K562 (cell line): Measurements from ENCODE around the gene ARHGAP9. TPM values are rescaled to one million over a fixed set of nuclear protein-coding genes. Genes with fewer than 3 reads are reported as not detected.
A peak's percentile ranks its signal among the peaks of the same experiment; 100 is the strongest.

Source experiments
- CBFA2T2 ChIP-seq: fragments of 450-650 bp; conservative IDR thresholded peaks from 2 replicates; pipeline ENCODE4 v1.6.1; 2017; ENCODE audit warnings: mild to moderate bottlenecking
- DMBX1 ChIP-seq: fragments of 250-450 bp; sonication (Bioruptor Pico); IDR thresholded peaks from 2 replicates; pipeline ENCODE4 v1.8.0; 2022; ENCODE audit warnings: inconsistent platforms, mild to moderate bottlenecking, moderate library complexity, borderline replicate concordance
- ELF4 ChIP-seq: fragments of 450-650 bp; formaldehyde crosslinking; IDR thresholded peaks from 2 replicates; pipeline ENCODE4 v1.4.0; 2022; ENCODE audit warnings: missing genetic modification characterization
- NFE2L1 ChIP-seq: fragments of 450-650 bp; IDR thresholded peaks from 2 replicates; pipeline ENCODE4 v1.6.1; 2016; ENCODE audit warnings: missing genetic modification characterization, low read depth, mild to moderate bottlenecking, missing compliant biosample characterization, moderate library complexity, borderline replicate concordance
- SOX6 ChIP-seq: fragments of 450-650 bp; IDR thresholded peaks from 2 replicates; pipeline ENCODE4 v1.6.1; 2014; ENCODE audit warnings: mild to moderate bottlenecking
- YBX1 ChIP-seq: fragments of 450-650 bp; IDR thresholded peaks from 2 replicates; pipeline ENCODE4 v1.7.1; 2016; ENCODE audit warnings: mild to moderate bottlenecking
- ZNF175 ChIP-seq: fragments of 200-800 bp; sonication (Bioruptor generic); IDR thresholded peaks from 2 replicates; pipeline ENCODE4 v1.6.1; 2016; ENCODE audit warnings: low read depth, mild to moderate bottlenecking, missing genetic modification characterization, missing compliant biosample characterization
- polyA plus RNA-seq, 8 experiments: library from polyadenylated mRNA; depleted of rRNA in 4 of 8; stranded (reverse) in 5 of 8; unstranded in 3 of 8; fragments of >200 nt; fragmentation: Nextera tagmentation in 2 of 8; fragmentation: Illumina TruSeq in 1 of 8; extraction: Ambion mirVana in 2 of 8; extraction: Trizol in 1 of 8; gene quantifications; 2 replicates each; pipeline versions ENCODE4 v1.2.1 to v1.2.3, GENCODE V29; 2011 to 2014; ENCODE audit warnings: inconsistent platforms in 1 of 8, missing spikeins in 1 of 8
- total RNA-seq, 7 experiments: library from RNA; depleted of rRNA in 6 of 7; stranded (reverse); fragments of >200 nt in 6 of 7; fragmentation: Illumina TruSeq in 2 of 7; extraction: Trizol in 2 of 7; gene quantifications; 2 replicates each; pipeline versions ENCODE4 v1.2.1 to v1.2.3, GENCODE V29; 2011 to 2021; ENCODE audit warnings: low replicate concordance in 1 of 7
- TF ChIP-seq, protein P1 (sequence below): sonication (generic); formaldehyde crosslinking; IDR thresholded peaks from 2 replicates; pipeline ENCODE4 v1.8.1; 2023; ENCODE audit warnings: mild to moderate bottlenecking, missing genetic modification reagents
- TF ChIP-seq, protein P2 (sequence below): sonication (generic); formaldehyde crosslinking; IDR thresholded peaks from 2 replicates; pipeline ENCODE4 v1.8.1; 2022; ENCODE audit warnings: missing genetic modification reagents
- TF ChIP-seq, protein P3 (sequence below): fragments of 450-650 bp; formaldehyde crosslinking; conservative IDR thresholded peaks from 2 replicates; pipeline ENCODE4 v1.4.0; 2022; ENCODE audit warnings: mild to moderate bottlenecking, missing genetic modification characterization
- TF ChIP-seq, protein P4 (sequence below): sonication (generic); formaldehyde crosslinking; IDR thresholded peaks from 2 replicates; pipeline ENCODE4 v1.8.1; 2023; ENCODE audit warnings: mild to moderate bottlenecking, missing genetic modification reagents, moderate library complexity
- TF ChIP-seq, protein P5 (sequence below): fragments of 450-650 bp; formaldehyde crosslinking; IDR thresholded peaks from 2 replicates; pipeline ENCODE4 v1.4.0; 2022; ENCODE audit warnings: missing genetic modification characterization
- TF ChIP-seq, protein P6 (sequence below): fragments of 450-650 bp; IDR thresholded peaks from 2 replicates; pipeline ENCODE4 v1.6.1; 2017; ENCODE audit warnings: antibody characterized with exemption
- TF ChIP-seq, protein P7 (sequence below): fragments of 200-800 bp; sonication (Bioruptor generic); IDR thresholded peaks from 2 replicates; pipeline ENCODE4 v1.6.1; 2017; ENCODE audit warnings: missing genetic modification characterization, missing compliant biosample characterization

The ARHGAP9 gene
- total and polyA plus RNA-seq, 9 of the 15 experiments (the other 6 are each of a cell fraction or from before 2014, with no cell fraction given): 1.5 to 10.2 (median 5.1) TPM

DNA sequence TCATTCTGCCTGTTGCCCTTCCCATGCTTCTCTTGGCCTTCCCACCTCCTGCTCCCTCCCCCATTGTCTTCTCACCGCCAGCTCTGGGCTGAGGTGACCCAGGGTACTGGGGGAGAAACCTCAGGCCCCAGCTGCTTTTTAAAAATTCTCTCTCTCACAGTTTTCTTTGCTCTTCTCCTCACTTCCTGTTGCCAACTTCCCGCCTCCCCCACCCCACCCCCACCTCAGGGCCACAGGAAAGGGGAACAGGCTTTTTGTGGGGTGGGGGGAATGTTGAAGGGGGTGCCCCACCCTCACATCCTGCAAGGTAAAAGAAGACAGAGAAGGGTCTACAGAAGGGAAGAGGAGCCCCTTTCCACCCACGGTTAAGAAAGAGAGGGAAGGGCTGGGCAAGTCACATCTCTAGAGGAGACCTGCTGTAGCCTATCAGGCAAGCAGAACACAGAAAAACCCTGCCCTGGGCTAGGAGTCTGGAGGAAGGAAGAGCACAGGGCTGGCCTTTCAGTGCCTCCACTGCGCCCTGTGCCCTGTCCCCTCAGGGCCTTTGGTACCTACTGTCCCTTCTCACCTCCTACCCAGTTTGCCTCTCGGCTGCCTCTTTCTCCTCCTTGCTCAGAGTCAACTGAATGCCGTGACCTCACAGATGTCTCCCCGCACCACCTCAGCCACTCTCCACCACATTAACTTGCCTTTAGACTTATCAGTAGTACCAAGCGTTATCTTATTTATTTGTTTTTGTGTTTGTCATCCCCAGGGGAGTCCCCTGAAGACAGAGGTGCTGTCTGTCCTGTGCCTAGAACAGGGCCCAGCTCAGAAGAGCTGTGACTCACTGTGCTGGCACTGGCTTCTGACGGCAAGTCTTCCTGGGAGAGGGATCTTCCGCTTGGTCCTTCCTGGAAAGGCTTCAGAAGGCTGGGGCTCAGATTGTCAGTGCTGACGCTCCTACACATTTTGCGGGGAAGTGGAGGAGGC is 1.7 kb downstream of the ARHGAP9 start (continued):
- TF ChIP-seq, protein P1, sequence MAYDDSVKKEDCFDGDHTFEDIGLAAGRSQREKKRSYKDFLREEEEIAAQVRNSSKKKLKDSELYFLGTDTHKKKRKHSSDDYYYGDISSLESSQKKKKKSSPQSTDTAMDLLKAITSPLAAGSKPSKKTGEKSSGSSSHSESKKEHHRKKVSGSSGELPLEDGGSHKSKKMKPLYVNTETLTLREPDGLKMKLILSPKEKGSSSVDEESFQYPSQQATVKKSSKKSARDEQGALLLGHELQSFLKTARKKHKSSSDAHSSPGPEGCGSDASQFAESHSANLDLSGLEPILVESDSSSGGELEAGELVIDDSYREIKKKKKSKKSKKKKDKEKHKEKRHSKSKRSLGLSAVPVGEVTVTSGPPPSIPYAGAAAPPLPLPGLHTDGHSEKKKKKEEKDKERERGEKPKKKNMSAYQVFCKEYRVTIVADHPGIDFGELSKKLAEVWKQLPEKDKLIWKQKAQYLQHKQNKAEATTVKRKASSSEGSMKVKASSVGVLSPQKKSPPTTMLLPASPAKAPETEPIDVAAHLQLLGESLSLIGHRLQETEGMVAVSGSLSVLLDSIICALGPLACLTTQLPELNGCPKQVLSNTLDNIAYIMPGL: no peak
- TF ChIP-seq, protein P2, sequence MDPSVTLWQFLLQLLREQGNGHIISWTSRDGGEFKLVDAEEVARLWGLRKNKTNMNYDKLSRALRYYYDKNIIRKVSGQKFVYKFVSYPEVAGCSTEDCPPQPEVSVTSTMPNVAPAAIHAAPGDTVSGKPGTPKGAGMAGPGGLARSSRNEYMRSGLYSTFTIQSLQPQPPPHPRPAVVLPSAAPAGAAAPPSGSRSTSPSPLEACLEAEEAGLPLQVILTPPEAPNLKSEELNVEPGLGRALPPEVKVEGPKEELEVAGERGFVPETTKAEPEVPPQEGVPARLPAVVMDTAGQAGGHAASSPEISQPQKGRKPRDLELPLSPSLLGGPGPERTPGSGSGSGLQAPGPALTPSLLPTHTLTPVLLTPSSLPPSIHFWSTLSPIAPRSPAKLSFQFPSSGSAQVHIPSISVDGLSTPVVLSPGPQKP (CRISPR knock-in tag): no peak
- TF ChIP-seq, protein P3, sequence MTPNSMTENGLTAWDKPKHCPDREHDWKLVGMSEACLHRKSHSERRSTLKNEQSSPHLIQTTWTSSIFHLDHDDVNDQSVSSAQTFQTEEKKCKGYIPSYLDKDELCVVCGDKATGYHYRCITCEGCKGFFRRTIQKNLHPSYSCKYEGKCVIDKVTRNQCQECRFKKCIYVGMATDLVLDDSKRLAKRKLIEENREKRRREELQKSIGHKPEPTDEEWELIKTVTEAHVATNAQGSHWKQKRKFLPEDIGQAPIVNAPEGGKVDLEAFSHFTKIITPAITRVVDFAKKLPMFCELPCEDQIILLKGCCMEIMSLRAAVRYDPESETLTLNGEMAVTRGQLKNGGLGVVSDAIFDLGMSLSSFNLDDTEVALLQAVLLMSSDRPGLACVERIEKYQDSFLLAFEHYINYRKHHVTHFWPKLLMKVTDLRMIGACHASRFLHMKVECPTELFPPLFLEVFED (CRISPR knock-in tag): peak; percentile 66; the same call in 1 of the 2 replicates
- TF ChIP-seq, protein P4, sequence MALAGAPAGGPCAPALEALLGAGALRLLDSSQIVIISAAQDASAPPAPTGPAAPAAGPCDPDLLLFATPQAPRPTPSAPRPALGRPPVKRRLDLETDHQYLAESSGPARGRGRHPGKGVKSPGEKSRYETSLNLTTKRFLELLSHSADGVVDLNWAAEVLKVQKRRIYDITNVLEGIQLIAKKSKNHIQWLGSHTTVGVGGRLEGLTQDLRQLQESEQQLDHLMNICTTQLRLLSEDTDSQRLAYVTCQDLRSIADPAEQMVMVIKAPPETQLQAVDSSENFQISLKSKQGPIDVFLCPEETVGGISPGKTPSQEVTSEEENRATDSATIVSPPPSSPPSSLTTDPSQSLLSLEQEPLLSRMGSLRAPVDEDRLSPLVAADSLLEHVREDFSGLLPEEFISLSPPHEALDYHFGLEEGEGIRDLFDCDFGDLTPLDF (CRISPR knock-in tag): no peak
- TF ChIP-seq SOX6 (0 out of 2 replicates have a peak, but pooled peaks have one; percentile 9), DMBX1 (CRISPR knock-in tag) (no peak), YBX1 (no peak), ELF4 (CRISPR knock-in tag) (0 out of 2 replicates have a peak, but pooled peaks have one; percentile 44), NFE2L1 (tag) (no peak), CBFA2T2 (no peak), ZNF175 (CRISPR knock-in tag) (peak; percentile 52; the same call in 1 of the 2 replicates)
- TF ChIP-seq, protein P5, sequence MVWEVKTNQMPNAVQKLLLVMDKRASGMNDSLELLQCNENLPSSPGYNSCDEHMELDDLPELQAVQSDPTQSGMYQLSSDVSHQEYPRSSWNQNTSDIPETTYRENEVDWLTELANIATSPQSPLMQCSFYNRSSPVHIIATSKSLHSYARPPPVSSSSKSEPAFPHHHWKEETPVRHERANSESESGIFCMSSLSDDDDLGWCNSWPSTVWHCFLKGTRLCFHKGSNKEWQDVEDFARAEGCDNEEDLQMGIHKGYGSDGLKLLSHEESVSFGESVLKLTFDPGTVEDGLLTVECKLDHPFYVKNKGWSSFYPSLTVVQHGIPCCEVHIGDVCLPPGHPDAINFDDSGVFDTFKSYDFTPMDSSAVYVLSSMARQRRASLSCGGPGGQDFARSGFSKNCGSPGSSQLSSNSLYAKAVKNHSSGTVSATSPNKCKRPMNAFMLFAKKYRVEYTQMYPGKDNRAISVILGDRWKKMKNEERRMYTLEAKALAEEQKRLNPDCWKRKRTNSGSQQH (CRISPR knock-in tag): no peak
- TF ChIP-seq, protein P6, sequence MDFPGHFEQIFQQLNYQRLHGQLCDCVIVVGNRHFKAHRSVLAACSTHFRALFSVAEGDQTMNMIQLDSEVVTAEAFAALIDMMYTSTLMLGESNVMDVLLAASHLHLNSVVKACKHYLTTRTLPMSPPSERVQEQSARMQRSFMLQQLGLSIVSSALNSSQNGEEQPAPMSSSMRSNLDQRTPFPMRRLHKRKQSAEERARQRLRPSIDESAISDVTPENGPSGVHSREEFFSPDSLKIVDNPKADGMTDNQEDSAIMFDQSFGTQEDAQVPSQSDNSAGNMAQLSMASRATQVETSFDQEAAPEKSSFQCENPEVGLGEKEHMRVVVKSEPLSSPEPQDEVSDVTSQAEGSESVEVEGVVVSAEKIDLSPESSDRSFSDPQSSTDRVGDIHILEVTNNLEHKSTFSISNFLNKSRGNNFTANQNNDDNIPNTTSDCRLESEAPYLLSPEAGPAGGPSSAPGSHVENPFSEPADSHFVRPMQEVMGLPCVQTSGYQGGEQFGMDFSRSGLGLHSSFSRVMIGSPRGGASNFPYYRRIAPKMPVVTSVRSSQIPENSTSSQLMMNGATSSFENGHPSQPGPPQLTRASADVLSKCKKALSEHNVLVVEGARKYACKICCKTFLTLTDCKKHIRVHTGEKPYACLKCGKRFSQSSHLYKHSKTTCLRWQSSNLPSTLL: peak; percentile 76; the same call in 1 of the 2 replicates
- TF ChIP-seq, protein P7, sequence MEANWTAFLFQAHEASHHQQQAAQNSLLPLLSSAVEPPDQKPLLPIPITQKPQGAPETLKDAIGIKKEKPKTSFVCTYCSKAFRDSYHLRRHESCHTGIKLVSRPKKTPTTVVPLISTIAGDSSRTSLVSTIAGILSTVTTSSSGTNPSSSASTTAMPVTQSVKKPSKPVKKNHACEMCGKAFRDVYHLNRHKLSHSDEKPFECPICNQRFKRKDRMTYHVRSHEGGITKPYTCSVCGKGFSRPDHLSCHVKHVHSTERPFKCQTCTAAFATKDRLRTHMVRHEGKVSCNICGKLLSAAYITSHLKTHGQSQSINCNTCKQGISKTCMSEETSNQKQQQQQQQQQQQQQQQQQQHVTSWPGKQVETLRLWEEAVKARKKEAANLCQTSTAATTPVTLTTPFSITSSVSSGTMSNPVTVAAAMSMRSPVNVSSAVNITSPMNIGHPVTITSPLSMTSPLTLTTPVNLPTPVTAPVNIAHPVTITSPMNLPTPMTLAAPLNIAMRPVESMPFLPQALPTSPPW (CRISPR knock-in tag): peak; percentile 72
